GM12878 (cell line): ENCODE measurements around the gene TMED1. TPM values are rescaled to one million over a fixed set of nuclear protein-coding genes. Genes with fewer than 3 reads are reported as not detected.

Source experiments
- ATAC-seq: fragments of 200-7000 bp; cut with Tn5 transposase; 3 replicates; pipeline ENCODE4 v1.9.1; 2020; ENCODE audit warnings: mild to moderate bottlenecking, moderate library complexity
- BruUV-seq: library from RNA; stranded (reverse); fragments of 400-500 nt; replicated peaks from 2 replicates; lab custom pipeline; 2021; lab: Mats Ljungman, UMichigan
- CTCF ChIA-PET: fragments of 300-600 bp; sonication (Branson Sonifier 250); formaldehyde crosslinking; extraction: SDS; loops from one replicate; lab custom pipeline; 2021; ENCODE audit warnings: inconsistent platforms; lab: Yijun Ruan, JAX
- POLR2A ChIA-PET: fragments of 350-600 bp; formaldehyde crosslinking; extraction: SDS; loops from one replicate; lab custom pipeline; 2021; ENCODE audit warnings: inconsistent platforms; lab: Charles Lee
- RAD21 ChIA-PET: fragments of 300-600 bp; sonication (Branson Sonifier 250); formaldehyde crosslinking; loops from one replicate; lab custom pipeline; 2023; ENCODE audit warnings: antibody characterized with exemption; ENCODE audit not compliant: unreplicated experiment; lab: Charles Lee
- SMC1A ChIA-PET: fragments of 300-600 bp; sonication (Branson Sonifier 250); formaldehyde crosslinking; loops from one replicate; lab custom pipeline; 2023; ENCODE audit not compliant: unreplicated experiment, uncharacterized antibody; lab: Charles Lee
- DNase-seq: peaks from one replicate; pipeline ENCODE4 v3.0.0-alpha.2; 2011; ENCODE audit warnings: low read depth, low spot score
- FAIRE-seq: peaks from 3 replicates; lab custom pipeline; 2011; peaks lifted over from hg19 to GRCh38; lab: Jason Lieb, UNC
- H2AFZ ChIP-seq: 2 replicates; pipeline ENCODE4 v1.6.0; 2011; ENCODE audit warnings: low read depth, low read length, control low read depth; ENCODE audit not compliant: control insufficient read depth
- H3K27ac ChIP-seq: 2 replicates; pipeline ENCODE4 v1.5.1; 2011; ENCODE audit warnings: control low read depth; ENCODE audit not compliant: control insufficient read depth, insufficient read depth
- H3K27me3 ChIP-seq, 2 experiments: replicated peaks in 1 of 2; 2 replicates each; pipeline versions ENCODE4 v1.6.0 to v1.6.1; 2011; ENCODE audit warnings: low read length in 1 of 2; ENCODE audit not compliant: control insufficient read depth in 2 of 2, insufficient read depth in 2 of 2
- H3K36me3 ChIP-seq, 2 experiments: 2 replicates each; pipeline ENCODE4 v1.5.1; 2011; ENCODE audit warnings: low read length in 1 of 2; ENCODE audit not compliant: control insufficient read depth in 2 of 2, insufficient read depth in 2 of 2
- H3K4me1 ChIP-seq: 2 replicates; pipeline ENCODE4 v1.6.1; 2011; ENCODE audit warnings: mild to moderate bottlenecking, low read length, moderate library complexity, mixed read lengths; ENCODE audit not compliant: control insufficient read depth, insufficient read depth
- H3K4me2 ChIP-seq: 2 replicates; pipeline ENCODE4 v1.6.0; 2011; ENCODE audit warnings: control low read depth; ENCODE audit not compliant: control insufficient read depth, insufficient read depth
- H3K4me3 ChIP-seq: fragments of 200-600 bp; sonication (generic); 2 replicates; pipeline ENCODE4 v1.5.1; 2016
- H3K79me2 ChIP-seq: 2 replicates; pipeline ENCODE4 v1.6.0; 2011; ENCODE audit warnings: low read length; ENCODE audit not compliant: control insufficient read depth, insufficient read depth
- H3K9ac ChIP-seq: 2 replicates; pipeline ENCODE4 v1.8.0; 2011; ENCODE audit warnings: low read length, control low read depth, mixed read lengths; ENCODE audit not compliant: control insufficient read depth, insufficient read depth
- H3K9me3 ChIP-seq: replicated peaks from 3 replicates; pipeline ENCODE4 v1.5.1; 2011; ENCODE audit warnings: mild to moderate bottlenecking, low read length; ENCODE audit not compliant: control insufficient read depth, insufficient read depth
- H4K20me1 ChIP-seq: 2 replicates; pipeline ENCODE4 v1.6.0; 2011; ENCODE audit not compliant: control insufficient read depth, insufficient read depth
- ASH2L ChIP-seq: fragments of 300-600, 200-600 bp; sonication (generic); IDR thresholded peaks from 2 replicates; pipeline ENCODE4 v1.6.1; 2017; ENCODE audit warnings: low read depth, mild to moderate bottlenecking, borderline replicate concordance
- EP300 ChIP-seq, 2 experiments: fragments of 150-350 bp in 1 of 2; IDR thresholded peaks; 2 replicates each; pipeline ENCODE4 v1.6.1; 2011 to 2012; ENCODE audit warnings: low read depth in 2 of 2, low read length in 2 of 2, borderline replicate concordance in 1 of 2, improper control_type of control experiment in 1 of 2, inconsistent platforms in 1 of 2; ENCODE audit not compliant: control insufficient read depth in 1 of 2
- NFIC ChIP-seq: IDR thresholded peaks from 2 replicates; pipeline ENCODE4 v1.6.1; 2012; ENCODE audit warnings: low read depth, mild to moderate bottlenecking, inconsistent platforms, low read length, moderate library complexity
- POLR2A ChIP-seq: IDR thresholded peaks from 2 replicates; pipeline ENCODE4 v1.6.1; 2011; ENCODE audit warnings: low read depth, mild to moderate bottlenecking, low read length
- RAD21 ChIP-seq: IDR thresholded peaks from 2 replicates; pipeline ENCODE4 v1.6.1; 2011; ENCODE audit warnings: mild to moderate bottlenecking, low read depth, low read length, moderate library complexity; ENCODE audit not compliant: insufficient read depth
- YY1 ChIP-seq: IDR thresholded peaks from 2 replicates; pipeline ENCODE4 v1.6.1; 2011; ENCODE audit warnings: low read depth, mild to moderate bottlenecking, low read length
- WGBS: methylation state at CpG from one replicate; pipeline ENCODE4 v1.1.6; 2016; ENCODE audit warnings: low lambda C conversion rate; ENCODE audit not compliant: insufficient replicate concordance, insufficient coverage; ENCODE audit errors: missing lambda C conversion rate; 5-methylcytosine and 5-hydroxymethylcytosine counted together
- in situ Hi-C: fragments of 300-500 bp; cut with MboI; formaldehyde crosslinking; loops from 9 replicates; pipeline ENCODE4 v1.14.3; 2018; ENCODE audit warnings: mixed read lengths
- intact Hi-C: fragments of 100-400 bp; cut with micrococcal nuclease; formaldehyde crosslinking; loops from one replicate; pipeline ENCODE4 v1.14.2; 2022; ENCODE audit not compliant: unreplicated experiment
- polyA plus RNA-seq, 11 experiments: library from polyadenylated mRNA; depleted of rRNA in 4 of 11; unstranded in 6 of 11; stranded (reverse) in 5 of 11; fragments of >200 nt; fragmentation: Nextera tagmentation in 4 of 11; fragmentation: Illumina TruSeq in 1 of 11; extraction: Ambion mirVana in 4 of 11; extraction: Trizol in 1 of 11; gene quantifications; 1 replicate in 1 of 11; 2 replicates in 10 of 11; pipeline versions ENCODE4 v1.2.1 to v1.2.3, GENCODE V29; 2011 to 2016; ENCODE audit warnings: inconsistent platforms in 2 of 11, missing spikeins in 2 of 11, low read depth in 1 of 11
- total RNA-seq, 4 experiments: library from RNA; depleted of rRNA in 3 of 4; stranded (reverse); fragments of >200 nt in 3 of 4; fragmentation: Illumina TruSeq in 1 of 4; extraction: Trizol in 1 of 4; gene quantifications; 2 replicates each; pipeline versions ENCODE4 v1.2.1 to v1.2.3, GENCODE V29; 2013 to 2021
- TF ChIP-seq, protein P1 (sequence below): IDR thresholded peaks from 2 replicates; pipeline ENCODE4 v1.6.1; 2012; ENCODE audit warnings: low read depth, low read length, improper control_type of control experiment
- TF ChIP-seq, protein P2 (sequence below), 3 experiments: IDR thresholded peaks in 2 of 3; conservative IDR thresholded peaks in 1 of 3; 2 replicates each; pipeline ENCODE4 v1.5.1; 2011; ENCODE audit warnings: low read depth in 3 of 3, low read length in 3 of 3, mild to moderate bottlenecking in 3 of 3, control low read depth in 2 of 3, moderate library complexity in 2 of 3, inconsistent platforms in 1 of 3, mixed read lengths in 1 of 3; ENCODE audit not compliant: control insufficient read depth in 2 of 3, insufficient read depth in 1 of 3; ENCODE audit errors: extremely low read depth in 1 of 3

TMED1 gene
- total and polyA plus RNA-seq, 10 of the 15 experiments (the other 5 are each of a cell fraction or from before 2014, with no cell fraction given) = 0.60 to 23.1 (median 12.3) TPM

DNA sequence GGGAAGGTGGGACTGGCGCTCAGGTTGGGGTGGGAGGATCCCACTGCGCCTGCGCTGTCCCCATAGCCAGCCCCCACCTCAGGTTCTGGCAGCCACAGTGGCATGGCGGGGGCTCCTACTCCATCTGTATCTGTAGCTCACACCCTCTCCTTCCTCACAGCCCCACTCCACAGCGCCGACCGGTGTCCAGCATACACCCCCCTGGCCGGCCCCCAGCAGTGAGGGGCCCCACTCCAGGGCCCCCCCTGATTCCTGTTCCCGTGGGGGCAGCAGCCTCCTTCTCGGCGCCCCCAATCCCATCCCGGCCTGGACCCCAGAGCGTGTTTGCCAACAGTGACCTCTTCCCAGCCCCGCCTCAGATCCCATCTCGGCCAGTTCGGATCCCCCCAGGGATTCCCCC, 6.0 kb downstream of the TMED1 start:
- H3K9me3 ChIP-seq = no peaks in the 10 kb centered on the region
- H3K79me2 ChIP-seq = no peaks in the 10 kb centered on the region
- in situ Hi-C loops (no loop called here), intact Hi-C loops (no loop called here)
- H3K4me2 ChIP-seq = no peak overlapping the region
- H3K4me3 ChIP-seq = no peak overlapping the region
- H2AFZ ChIP-seq = no peak overlapping the region
- H3K27ac ChIP-seq = no peak overlapping the region
- TF ChIP-seq POLR2A (0 out of 2 replicates have a peak, but pooled peaks have one; percentile 5), ASH2L (no peak)
- ChIA-PET RAD21 (interaction anchor here (2.4 kb wide), 1 partner anchor 112 kb away, joined by 12 read pairs; the partner anchor contains the start of gene DNM2), POLR2A (no interaction called here), CTCF (interaction anchor here (1.2 to 1.4 kb wide), 2 partner anchors 112 to 116 kb away, joined by 3 to 6 read pairs; partner anchors contain the start of gene DNM2), SMC1A (interaction anchor here (0.7 kb wide), 1 partner anchor 128 kb away, joined by 3 read pairs; no protein-coding TSS in a partner anchor)
- H4K20me1 ChIP-seq = no peaks in the 10 kb centered on the region
- H3K27me3 ChIP-seq = no peaks in the 10 kb centered on the region
- no peak; the same call in 2 of the 3 replicates for ATAC-seq
- 97% methylated on average over 14 of the region's 16 CpGs for WGBS
- DNase-seq = no peak
- FAIRE-seq = no peak
- no peak overlapping the region for H3K9ac ChIP-seq
- BruUV-seq = no TSS peak
- H3K4me1 ChIP-seq = peaks cover under 1% of the 10 kb centered on the region; the same call in 1 of the 2 replicates
- H3K36me3 ChIP-seq = peaks cover 4 to 20% of the 10 kb centered on the region in 2 experiments; a peak in 3 of 4 replicates

GRCh38 chr19:10828981-10829821, 6.8 kb downstream of the TMED1 start:
- no peaks in the 10 kb centered on the region for H4K20me1 ChIP-seq
- peaks cover 10 to 19% of the 10 kb centered on the region in 2 experiments; a peak in 3 of 4 replicates for H3K36me3 ChIP-seq
- ATAC-seq (peak; percentile 57), DNase-seq (no peak), FAIRE-seq (no peak)
- TF ChIP-seq RAD21 (0 out of 2 replicates have a peak, but pooled peaks have one; percentile 15), YY1 (no peak), NFIC (no peak), EP300 (IDR thresholded peaks at IDR 0.05; ENCODE audit: borderline replicate concordance in 1 of 2, control insufficient read depth in 1 of 2, low read depth in 2 of 2, low read length in 2 of 2) (no peak)
- TF ChIP-seq, protein P1, sequence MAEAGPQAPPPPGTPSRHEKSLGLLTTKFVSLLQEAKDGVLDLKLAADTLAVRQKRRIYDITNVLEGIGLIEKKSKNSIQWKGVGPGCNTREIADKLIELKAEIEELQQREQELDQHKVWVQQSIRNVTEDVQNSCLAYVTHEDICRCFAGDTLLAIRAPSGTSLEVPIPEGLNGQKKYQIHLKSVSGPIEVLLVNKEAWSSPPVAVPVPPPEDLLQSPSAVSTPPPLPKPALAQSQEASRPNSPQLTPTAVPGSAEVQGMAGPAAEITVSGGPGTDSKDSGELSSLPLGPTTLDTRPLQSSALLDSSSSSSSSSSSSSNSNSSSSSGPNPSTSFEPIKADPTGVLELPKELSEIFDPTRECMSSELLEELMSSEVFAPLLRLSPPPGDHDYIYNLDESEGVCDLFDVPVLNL = no peak
- TF ChIP-seq, protein P2, sequence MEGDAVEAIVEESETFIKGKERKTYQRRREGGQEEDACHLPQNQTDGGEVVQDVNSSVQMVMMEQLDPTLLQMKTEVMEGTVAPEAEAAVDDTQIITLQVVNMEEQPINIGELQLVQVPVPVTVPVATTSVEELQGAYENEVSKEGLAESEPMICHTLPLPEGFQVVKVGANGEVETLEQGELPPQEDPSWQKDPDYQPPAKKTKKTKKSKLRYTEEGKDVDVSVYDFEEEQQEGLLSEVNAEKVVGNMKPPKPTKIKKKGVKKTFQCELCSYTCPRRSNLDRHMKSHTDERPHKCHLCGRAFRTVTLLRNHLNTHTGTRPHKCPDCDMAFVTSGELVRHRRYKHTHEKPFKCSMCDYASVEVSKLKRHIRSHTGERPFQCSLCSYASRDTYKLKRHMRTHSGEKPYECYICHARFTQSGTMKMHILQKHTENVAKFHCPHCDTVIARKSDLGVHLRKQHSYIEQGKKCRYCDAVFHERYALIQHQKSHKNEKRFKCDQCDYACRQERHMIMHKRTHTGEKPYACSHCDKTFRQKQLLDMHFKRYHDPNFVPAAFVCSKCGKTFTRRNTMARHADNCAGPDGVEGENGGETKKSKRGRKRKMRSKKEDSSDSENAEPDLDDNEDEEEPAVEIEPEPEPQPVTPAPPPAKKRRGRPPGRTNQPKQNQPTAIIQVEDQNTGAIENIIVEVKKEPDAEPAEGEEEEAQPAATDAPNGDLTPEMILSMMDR (IDR thresholded peaks at IDR 0.05 in 2 of 3, conservative IDR thresholded peaks at IDR 0.05 in 1 of 3; ENCODE audit: control insufficient read depth in 2 of 3, extremely low read depth in 1 of 3, insufficient read depth in 1 of 3, low read depth in 3 of 3, low read length in 3 of 3) = peak in 2 of 3 experiments; percentile 11 to 36; a peak in 3 of 6 replicates
- no peaks in the 10 kb centered on the region for H3K79me2 ChIP-seq
- in situ Hi-C loops (no loop called here), intact Hi-C loops (no loop called here)
- H3K4me3 ChIP-seq = no peak overlapping the region
- no peak overlapping the region for H2AFZ ChIP-seq
- H3K9me3 ChIP-seq = no peaks in the 10 kb centered on the region
- BruUV-seq = no TSS peak
- no peak overlapping the region for H3K4me2 ChIP-seq
- no peak overlapping the region for H3K9ac ChIP-seq
- no peaks in the 10 kb centered on the region for H3K27me3 ChIP-seq
- ChIA-PET POLR2A (interaction anchor here (0.5 kb wide), 1 partner anchor 33 kb away, joined by 5 read pairs; no protein-coding TSS in a partner anchor), CTCF (interaction anchor here (1.1 to 1.4 kb wide), 4 partner anchors 27 to 116 kb away, joined by 3 to 6 read pairs (median 3); partner anchors contain the start of gene DNM2), SMC1A (interaction anchor here (0.7 kb wide), 1 partner anchor 127 kb away, joined by 3 read pairs; no protein-coding TSS in a partner anchor), RAD21 (interaction anchor here (1.1 to 2.4 kb wide), 2 partner anchors 111 to 125 kb away, joined by 4 to 12 read pairs; partner anchors contain the start of gene DNM2)
- no peaks in the 10 kb centered on the region for H3K4me1 ChIP-seq
- WGBS = 84% methylated on average over 26 of the region's 26 CpGs
- H3K27ac ChIP-seq = no peak overlapping the region
